Right lobe of liver (tissue), 4 donors: ENCODE results near the gene SCN2A.

ENCODE experiments used
- CTCF ChIP-seq, 4 donors: fragments of 200-600 bp in 3 of 4; fragments of 450-650 bp in 1 of 4; IDR thresholded peaks; one replicate each; pipeline versions ENCODE4 v1.5.1 to v1.8.0; 2016 to 2022; ENCODE audit warnings: antibody characterized with exemption in 4 of 4, mild to moderate bottlenecking in 2 of 4
- POLR2A ChIP-seq: fragments of 450-650 bp; IDR thresholded peaks from one replicate; pipeline ENCODE4 v1.6.1; 2017; ENCODE audit warnings: antibody characterized with exemption, mild to moderate bottlenecking
- donor health status: DM: no; HTN: no; CAD: no.
- donor health status: DM: no; HTN: no; CAD: no.
- donor health status: DM: no; HTN: yes; CAD: no.

- TF ChIP-seq CTCF (IDR thresholded peaks at IDR 0.05), result no peak
- no peak for TF ChIP-seq POLR2A
Measured at GRCh38 chr2:165328272-165328671, 89.1 kb downstream of the SCN2A start.
